ENCODE measurements around the gene OR8G5.
A peak's percentile ranks its signal among the peaks of the same experiment; 100 is the strongest.
"Not testable (repeated sequence)": the region's sequence is repeated elsewhere in the genome, so short reads cannot be mapped to it uniquely, and the experiment has no call there.

OR8G5 gene

GRCh38 chr11:124256076-124256475 is at the start of gene OR8G5:
TSS of gene OR8G5 (plus strand) at chr11:124256376. CDS start at chr11:124264932, 8,556 bp downstream.
- Mint-ChIP-seq H3K4me3 (no peak within 1 kb of the TSS), H3K9me3 (no peaks in the 10 kb centered on the region), H3K27ac (no peak within 1 kb of the TSS), H3K27me3 (peaks cover under 1% of the 10 kb centered on the region), H3K4me1 (no peaks in the 10 kb centered on the region), H3K36me3 (no peaks in the 10 kb centered on the region)
- no peak for ATAC-seq (ENCODE audit: low read depth)
- DNase-seq (ENCODE audit: low spot score in 2 of 2), result no peak

- Mint-ChIP-seq H3K27ac (no peak overlapping the region), H3K9me3 (no peaks in the 10 kb centered on the region), H3K36me3 (no peaks in the 10 kb centered on the region), H3K4me3 (no peak overlapping the region), H3K27me3 (peaks cover 2% of the 10 kb centered on the region), H3K4me1 (peaks cover 2% of the 10 kb centered on the region)
- ATAC-seq (ENCODE audit: low read depth), result no peak
- no peak for DNase-seq (ENCODE audit: low spot score in 2 of 2)
Measured at GRCh38 chr11:124207102-124207792, 48.9 kb upstream of the OR8G5 start.

GRCh38 chr11:124209824-124210357 is 46.3 kb upstream of the OR8G5 start:
- H3K4me3 Mint-ChIP-seq, result no peak overlapping the region
- no peaks in the 10 kb centered on the region for H3K36me3 Mint-ChIP-seq
- H3K27ac Mint-ChIP-seq, result no peak overlapping the region
- H3K4me1 Mint-ChIP-seq, result no peaks in the 10 kb centered on the region
- ATAC-seq (ENCODE audit: low read depth), result no peak
- no peaks in the 10 kb centered on the region for H3K9me3 Mint-ChIP-seq
- DNase-seq (ENCODE audit: low spot score in 2 of 2), result peak in 1 of 2 donors; percentile 2
- peaks cover 4% of the 10 kb centered on the region for H3K27me3 Mint-ChIP-seq

GRCh38 chr11:124210421-124210820 is 45.8 kb upstream of the OR8G5 start:
- no peak overlapping the region for H3K27ac Mint-ChIP-seq
- no peaks in the 10 kb centered on the region for H3K36me3 Mint-ChIP-seq
- no peaks in the 10 kb centered on the region for H3K4me1 Mint-ChIP-seq
- no peak overlapping the region for H3K4me3 Mint-ChIP-seq
- peaks cover 4% of the 10 kb centered on the region for H3K27me3 Mint-ChIP-seq
- no peaks in the 10 kb centered on the region for H3K9me3 Mint-ChIP-seq
- ATAC-seq (ENCODE audit: low read depth) (no peak), DNase-seq (ENCODE audit: low spot score in 2 of 2) (no peak)

GRCh38 chr11:124211321-124211720 is 44.9 kb upstream of the OR8G5 start:
- Mint-ChIP-seq H3K27ac (no peak overlapping the region), H3K36me3 (no peaks in the 10 kb centered on the region), H3K27me3 (peaks cover 4% of the 10 kb centered on the region), H3K4me3 (no peak overlapping the region), H3K9me3 (no peaks in the 10 kb centered on the region), H3K4me1 (no peaks in the 10 kb centered on the region)
- no peak for ATAC-seq (ENCODE audit: low read depth)
- no peak for DNase-seq (ENCODE audit: low spot score in 2 of 2)

- Mint-ChIP-seq H3K9me3 (peaks cover 1% of the 10 kb centered on the region), H3K4me1 (no peaks in the 10 kb centered on the region), H3K36me3 (no peaks in the 10 kb centered on the region), H3K4me3 (no peak overlapping the region), H3K27ac (no peak overlapping the region), H3K27me3 (peaks cover 2% of the 10 kb centered on the region)
- DNase-seq (ENCODE audit: low spot score in 2 of 2) (no peak), ATAC-seq (ENCODE audit: low read depth) (no peak)
Measured at GRCh38 chr11:124214027-124214426, 42.1 kb upstream of the OR8G5 start.

- Mint-ChIP-seq H3K36me3 (no peaks in the 10 kb centered on the region), H3K27me3 (peaks cover 2% of the 10 kb centered on the region), H3K9me3 (peaks cover 1% of the 10 kb centered on the region), H3K27ac (no peak overlapping the region), H3K4me1 (no peaks in the 10 kb centered on the region), H3K4me3 (no peak overlapping the region)
- ATAC-seq (ENCODE audit: low read depth), result no peak
- no peak for DNase-seq (ENCODE audit: low spot score in 2 of 2)
Measured at GRCh38 chr11:124219126-124219525, 37.0 kb upstream of the OR8G5 start.

- no peak for ATAC-seq (ENCODE audit: low read depth)
- Mint-ChIP-seq H3K4me3 (no peak overlapping the region), H3K36me3 (no peaks in the 10 kb centered on the region), H3K27ac (no peak overlapping the region), H3K4me1 (no peaks in the 10 kb centered on the region), H3K9me3 (peaks cover 1% of the 10 kb centered on the region), H3K27me3 (peaks cover 12% of the 10 kb centered on the region)
- no peak for DNase-seq (ENCODE audit: low spot score in 2 of 2)
Measured at GRCh38 chr11:124222407-124222806, 33.8 kb upstream of the OR8G5 start.

- H3K36me3 Mint-ChIP-seq; H3K4me3 Mint-ChIP-seq; H3K4me1 Mint-ChIP-seq; DNase-seq (ENCODE audit: low spot score in 2 of 2); H3K9me3 Mint-ChIP-seq; H3K27ac Mint-ChIP-seq: not testable (repeated sequence)
- peak; percentile 27 for ATAC-seq (ENCODE audit: low read depth)
- peaks cover 12% of the 10 kb centered on the region for H3K27me3 Mint-ChIP-seq
Measured at GRCh38 chr11:124224618-124225423, 31.4 kb upstream of the OR8G5 start.

- Mint-ChIP-seq H3K4me1 (no peaks in the 10 kb centered on the region), H3K27ac (no peak overlapping the region), H3K27me3 (peaks cover 12% of the 10 kb centered on the region), H3K36me3 (no peaks in the 10 kb centered on the region), H3K9me3 (no peaks in the 10 kb centered on the region), H3K4me3 (no peak overlapping the region)
- ATAC-seq (ENCODE audit: low read depth) (no peak), DNase-seq (ENCODE audit: low spot score in 2 of 2) (no peak)
Measured at GRCh38 chr11:124225471-124225870, 30.7 kb upstream of the OR8G5 start.

GRCh38 chr11:124233376-124233775 is 22.8 kb upstream of the OR8G5 start:
- H3K27ac Mint-ChIP-seq, result no peak overlapping the region
- no peak for DNase-seq (ENCODE audit: low spot score in 2 of 2)

GRCh38 chr11:124238512-124238911 is 17.7 kb upstream of the OR8G5 start:
- Mint-ChIP-seq H3K9me3 (peaks cover 1% of the 10 kb centered on the region), H3K27ac (no peak overlapping the region), H3K4me3 (no peak overlapping the region), H3K4me1 (no peaks in the 10 kb centered on the region), H3K27me3 (no peaks in the 10 kb centered on the region), H3K36me3 (no peaks in the 10 kb centered on the region)
- no peak for ATAC-seq (ENCODE audit: low read depth)
- no peak for DNase-seq (ENCODE audit: low spot score in 2 of 2)

More at GRCh38 chr11:124233376-124233775, 22.8 kb upstream of the OR8G5 start:
- H3K4me1 Mint-ChIP-seq, result no peaks in the 10 kb centered on the region
- ATAC-seq (ENCODE audit: low read depth), result no peak
- H3K9me3 Mint-ChIP-seq, result peaks cover 1% of the 10 kb centered on the region
- no peaks in the 10 kb centered on the region for H3K27me3 Mint-ChIP-seq
- no peaks in the 10 kb centered on the region for H3K36me3 Mint-ChIP-seq
- H3K4me3 Mint-ChIP-seq, result no peak overlapping the region

- ATAC-seq (ENCODE audit: low read depth) (no peak), DNase-seq (ENCODE audit: low spot score in 2 of 2) (no peak)
- no peaks in the 10 kb centered on the region for H3K4me1 Mint-ChIP-seq
- peaks cover 3% of the 10 kb centered on the region for H3K27me3 Mint-ChIP-seq
- H3K4me3 Mint-ChIP-seq, result no peak within 1 kb of the TSS
- H3K36me3 Mint-ChIP-seq, result no peaks in the 10 kb centered on the region
- no peak within 1 kb of the TSS for H3K27ac Mint-ChIP-seq
- H3K9me3 Mint-ChIP-seq, result peaks cover 3% of the 10 kb centered on the region
Measured at GRCh38 chr11:124240621-124241397, 15.4 kb upstream of the OR8G5 start, which contains the start of gene OR8G1. TSS of gene OR8G1 (plus strand) at chr11:124241095. CDS start at chr11:124249676, 8,581 bp downstream.

GRCh38 chr11:124249869-124250268 is 6.3 kb upstream of the OR8G5 start:
- not testable (repeated sequence) for H3K4me1 Mint-ChIP-seq; DNase-seq (ENCODE audit: low spot score in 2 of 2); H3K4me3 Mint-ChIP-seq; H3K27me3 Mint-ChIP-seq; ATAC-seq (ENCODE audit: low read depth); H3K27ac Mint-ChIP-seq; H3K9me3 Mint-ChIP-seq; H3K36me3 Mint-ChIP-seq

Data from memory B cell (primary cell).